Transverse colon (tissue), 4 donors: ENCODE measurements around the gene MRPS5. TPM values are rescaled to one million over a fixed set of nuclear protein-coding genes. Genes with fewer than 3 reads are reported as not detected.

Source experiments
- DNase-seq: peaks from one replicate; pipeline ENCODE4 v3.0.0-alpha.2; 2019
- H3K27ac ChIP-seq, 4 donors: fragments of 200-600 bp; sonication (generic); 2 replicates each; pipeline ENCODE4 v1.5.1; 2016 to 2018; ENCODE audit warnings: inconsistent platforms in 4 of 4
- H3K27me3 ChIP-seq: fragments of 200-600 bp; sonication (generic); 2 replicates; pipeline ENCODE4 v1.5.1; 2017; ENCODE audit warnings: inconsistent platforms
- H3K36me3 ChIP-seq, 4 donors: fragments of 200-600 bp; sonication (generic); 2 replicates each; pipeline ENCODE4 v1.5.1; 2017 to 2019; ENCODE audit warnings: inconsistent platforms in 4 of 4
- H3K4me1 ChIP-seq, 4 donors: fragments of 200-600 bp; sonication (generic); 2 replicates each; pipeline ENCODE4 v1.5.1; 2017 to 2020; ENCODE audit warnings: inconsistent platforms in 4 of 4
- H3K4me3 ChIP-seq, 4 donors: fragments of 200-600 bp; sonication (generic); 1 replicate in 1 of 4; 2 replicates in 3 of 4; pipeline versions ENCODE4 v1.5.1 to v1.6.1; 2017 to 2019; ENCODE audit warnings: inconsistent platforms in 4 of 4
- H3K9me3 ChIP-seq, 2 donors: fragments of 200-600 bp; sonication (generic); 2 replicates each; pipeline ENCODE4 v1.5.1; 2017 to 2019; ENCODE audit warnings: inconsistent platforms in 2 of 2
- EP300 ChIP-seq: sonication (generic); formaldehyde crosslinking; IDR thresholded peaks from one replicate; pipeline ENCODE4 v1.6.1; 2017; ENCODE audit warnings: antibody characterized with exemption, low read depth
- POLR2A ChIP-seq: fragments of 450-650 bp; IDR thresholded peaks from one replicate; pipeline ENCODE4 v1.6.1; 2016; ENCODE audit warnings: antibody characterized with exemption, mild to moderate bottlenecking, moderate library complexity
- POLR2AphosphoS5 ChIP-seq, 3 donors: sonication (generic); formaldehyde crosslinking; IDR thresholded peaks; one replicate each; pipeline ENCODE4 v1.6.1; 2016; ENCODE audit warnings: antibody characterized with exemption in 3 of 3
- whole genome bisulfite sequencing, 2 donors: methylation state at CpG; one replicate each; pipeline ENCODE4 v1.1.5; 2018; ENCODE audit warnings: low coverage in 1 of 2; 5-methylcytosine and 5-hydroxymethylcytosine counted together
- in situ Hi-C, 4 donors: fragments of 200-750 bp; cut with MboI; loops; one replicate each; pipeline versions ENCODE4 v1.15.0 to v1.15.1; 2017; ENCODE audit warnings: low sequenced_read_pairs in 3 of 4, low pct_ligation_motif_present in 1 of 4, low pct_unique_long_range_greater_than_20kb in 1 of 4
- intact Hi-C: fragments of 100-400 bp; cut with DNase I; formaldehyde crosslinking; loops from one replicate; pipeline ENCODE4 v1.15.1; 2023; ENCODE audit warnings: low total_unique reads
- total RNA-seq, 4 donors: library from RNA; depleted of rRNA; stranded (reverse); fragments of >200 nt; gene quantifications; one replicate each; pipeline ENCODE4 v1.1.0, GENCODE V29; 2016
- TF ChIP-seq, protein P1 (sequence below), 5 experiments: fragments of 200-600 bp in 3 of 5; fragments of 450-650 bp in 2 of 5; sonication (generic) in 3 of 5; IDR thresholded peaks; 1 replicate in 2 of 5; 2 replicates in 3 of 5; pipeline ENCODE4 v1.5.1; 2016 to 2017; ENCODE audit warnings: antibody characterized with exemption in 5 of 5, inconsistent platforms in 3 of 5, mild to moderate bottlenecking in 2 of 5, moderate library complexity in 1 of 5

Gene MRPS5
- total RNA-seq, 4 donors from 2014 or later = 61.7 to 145 (median 77.2) TPM

DNA sequence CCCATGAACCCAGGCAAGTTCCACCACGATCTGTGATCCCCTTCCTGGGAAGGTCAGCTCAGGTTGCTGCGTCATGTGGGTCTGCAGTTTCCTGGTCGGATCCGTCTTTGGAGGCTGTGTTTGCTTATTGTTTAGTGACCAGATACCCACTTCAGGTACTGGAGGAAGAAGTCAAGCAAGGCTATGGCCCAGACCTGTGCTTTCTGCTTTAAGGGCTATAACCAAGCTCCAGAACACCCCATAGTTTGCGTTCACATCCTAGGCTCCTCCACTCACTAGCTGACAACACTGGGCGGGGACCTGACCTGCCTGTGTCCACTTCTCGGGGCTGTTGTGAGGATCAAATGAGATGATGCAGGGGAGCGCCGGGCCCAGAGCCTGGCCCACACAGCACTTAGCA, 52.1 kb downstream of the MRPS5 start:
- Histone ChIP-seq H3K4me3 (no peak overlapping the region), H3K27ac (no peak overlapping the region), H3K36me3 (no peaks in the 10 kb centered on the region), H3K9me3 (no peaks in the 10 kb centered on the region), H3K27me3 (peaks cover 21% of the 10 kb centered on the region), H3K4me1 (no peaks in the 10 kb centered on the region)
- DNase-seq = no peak
- 72% methylated on average over 9 of the region's 9 CpGs; no CpG with 5 or more reads in 1 of the 2 donors for WGBS, 2 donors
- TF ChIP-seq EP300 = no peak
- TF ChIP-seq, protein P1, sequence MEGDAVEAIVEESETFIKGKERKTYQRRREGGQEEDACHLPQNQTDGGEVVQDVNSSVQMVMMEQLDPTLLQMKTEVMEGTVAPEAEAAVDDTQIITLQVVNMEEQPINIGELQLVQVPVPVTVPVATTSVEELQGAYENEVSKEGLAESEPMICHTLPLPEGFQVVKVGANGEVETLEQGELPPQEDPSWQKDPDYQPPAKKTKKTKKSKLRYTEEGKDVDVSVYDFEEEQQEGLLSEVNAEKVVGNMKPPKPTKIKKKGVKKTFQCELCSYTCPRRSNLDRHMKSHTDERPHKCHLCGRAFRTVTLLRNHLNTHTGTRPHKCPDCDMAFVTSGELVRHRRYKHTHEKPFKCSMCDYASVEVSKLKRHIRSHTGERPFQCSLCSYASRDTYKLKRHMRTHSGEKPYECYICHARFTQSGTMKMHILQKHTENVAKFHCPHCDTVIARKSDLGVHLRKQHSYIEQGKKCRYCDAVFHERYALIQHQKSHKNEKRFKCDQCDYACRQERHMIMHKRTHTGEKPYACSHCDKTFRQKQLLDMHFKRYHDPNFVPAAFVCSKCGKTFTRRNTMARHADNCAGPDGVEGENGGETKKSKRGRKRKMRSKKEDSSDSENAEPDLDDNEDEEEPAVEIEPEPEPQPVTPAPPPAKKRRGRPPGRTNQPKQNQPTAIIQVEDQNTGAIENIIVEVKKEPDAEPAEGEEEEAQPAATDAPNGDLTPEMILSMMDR (IDR thresholded peaks at IDR 0.05) = no peak
- no peak for TF ChIP-seq POLR2A
- TF ChIP-seq POLR2AphosphoS5 (IDR thresholded peaks at IDR 0.05) = no peak
- intact Hi-C loops = no loop called here
- in situ Hi-C loops = no loop called here

DNA sequence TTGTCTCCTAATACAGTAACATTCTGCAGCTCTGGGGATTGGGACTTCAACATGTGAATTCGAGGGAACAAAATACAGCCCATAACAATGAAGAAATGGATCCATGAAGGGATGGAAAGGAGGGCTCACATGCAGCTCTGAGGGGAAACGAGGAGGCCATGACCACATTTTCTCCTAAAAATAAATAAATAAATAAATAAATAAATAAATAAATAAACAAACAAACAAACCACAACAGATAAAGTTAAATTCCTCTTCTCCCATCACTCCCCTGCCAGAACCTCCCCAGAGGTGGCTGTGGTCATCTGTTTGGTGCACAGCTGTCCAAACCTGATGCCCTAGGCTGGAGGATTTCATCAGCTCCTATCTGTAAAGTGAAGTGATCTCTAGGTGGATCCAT, 53.4 kb downstream of the MRPS5 start:
- Histone ChIP-seq H3K27ac (no peak overlapping the region), H3K9me3 (no peaks in the 10 kb centered on the region), H3K4me1 (no peaks in the 10 kb centered on the region), H3K27me3 (peaks cover 10% of the 10 kb centered on the region), H3K4me3 (no peak overlapping the region), H3K36me3 (no peaks in the 10 kb centered on the region)
- WGBS, 2 donors = 63 to 70% methylated on average over 2 of the region's 2 CpGs
- no peak for DNase-seq
- TF ChIP-seq, protein P1 (IDR thresholded peaks at IDR 0.05) = no peak
- TF ChIP-seq POLR2AphosphoS5 (IDR thresholded peaks at IDR 0.05) (no peak), EP300 (no peak), POLR2A (no peak)
- intact Hi-C loops (no loop called here), in situ Hi-C loops (no loop called here)

DNA sequence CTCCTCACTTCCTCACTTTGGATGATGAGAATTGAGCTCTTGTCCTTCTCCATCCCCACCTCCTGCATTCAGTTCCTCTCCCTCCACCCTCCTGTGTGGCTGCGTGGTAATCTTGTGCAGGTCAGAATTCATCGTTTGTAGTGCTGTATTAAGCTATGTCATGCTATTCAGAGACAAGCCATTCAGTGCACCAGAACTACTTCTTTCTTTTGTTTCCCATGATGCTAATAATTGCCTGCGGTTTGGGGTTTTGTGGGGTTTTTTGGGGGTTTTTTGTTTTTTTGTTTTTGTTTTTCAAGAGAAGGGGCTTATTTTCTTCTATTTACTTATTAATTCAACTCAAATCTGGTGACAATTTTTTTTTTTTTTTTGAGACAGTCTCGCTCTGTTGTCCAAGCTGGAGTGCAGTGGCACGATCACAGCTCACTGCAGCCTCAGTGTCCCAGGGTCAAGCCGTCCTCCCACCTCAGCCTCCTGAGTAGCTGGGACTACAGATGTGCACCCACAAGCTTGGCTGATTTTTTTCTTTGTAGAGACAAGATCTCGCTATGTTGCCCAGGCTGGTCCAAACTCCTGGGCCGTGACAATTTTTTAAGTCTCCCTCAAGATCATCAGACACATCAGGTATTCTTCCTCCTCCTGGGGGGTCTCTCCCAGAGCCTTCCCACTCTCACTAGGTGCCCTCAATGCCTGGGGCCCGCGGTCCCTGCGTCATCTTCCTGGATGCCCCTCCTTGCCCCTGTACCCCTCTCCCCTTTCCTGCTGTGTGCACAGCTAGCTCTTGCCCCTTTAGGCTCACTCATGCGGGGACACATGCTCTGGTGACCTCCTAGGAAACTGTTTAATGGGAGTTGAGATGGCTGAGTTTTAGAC, 58.3 kb downstream of the MRPS5 start:
- no peak for DNase-seq
- H3K4me1 ChIP-seq = no peaks in the 10 kb centered on the region
- no peak overlapping the region for H3K4me3 ChIP-seq
- H3K36me3 ChIP-seq = no peaks in the 10 kb centered on the region
- intact Hi-C loops (no loop called here), in situ Hi-C loops (no loop called here)
- 68 to 100% methylated on average over 2 to 12 of the region's 12 CpGs for WGBS, 2 donors
- no peak overlapping the region for H3K27ac ChIP-seq
- H3K27me3 ChIP-seq = no peaks in the 10 kb centered on the region
- no peaks in the 10 kb centered on the region for H3K9me3 ChIP-seq
- TF ChIP-seq, protein P1 (IDR thresholded peaks at IDR 0.05) = no peak
- TF ChIP-seq POLR2A = no peak

DNA sequence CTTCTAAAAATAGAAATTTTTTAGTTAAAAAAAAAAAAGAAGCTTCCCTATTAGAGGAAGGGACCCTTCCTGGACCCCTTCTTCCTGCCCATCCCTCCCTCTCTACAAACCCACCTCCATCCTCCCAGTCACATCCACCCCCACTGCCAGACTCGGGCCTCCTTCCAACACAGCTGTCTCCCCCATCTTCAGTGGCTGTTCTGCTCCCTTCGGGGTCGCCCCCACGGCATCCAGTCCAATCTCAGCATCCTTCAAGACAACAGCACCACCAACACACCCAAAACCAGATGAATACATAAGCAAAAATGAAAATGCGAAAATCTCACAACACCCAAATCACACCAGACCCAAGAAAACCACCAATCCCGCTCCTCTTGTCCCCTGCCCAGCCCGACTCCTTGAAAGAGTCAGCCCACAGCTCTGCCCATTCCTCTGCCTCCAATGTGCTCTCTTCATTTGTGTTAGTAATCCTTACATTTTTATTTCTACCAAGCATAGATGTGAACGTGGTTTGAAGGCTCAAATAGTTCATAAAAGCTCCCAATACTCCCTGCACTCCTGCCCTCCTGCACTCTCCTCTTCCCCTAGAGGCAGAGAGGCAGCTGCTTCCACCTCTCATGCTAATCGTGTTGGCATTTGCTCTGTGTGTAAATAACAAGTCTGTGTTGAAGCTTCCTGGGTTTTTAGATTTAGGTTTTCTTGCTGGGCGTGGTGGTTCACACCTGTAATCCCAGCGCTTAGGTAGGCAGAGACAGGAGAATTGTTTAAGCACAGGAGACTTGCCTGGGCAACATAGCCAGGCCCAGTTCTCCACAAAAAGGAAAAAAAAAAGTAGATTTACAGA, 59.1 kb downstream of the MRPS5 start:
- DNase-seq = no peak
- intact Hi-C loops (no loop called here), in situ Hi-C loops (no loop called here)
- Histone ChIP-seq H3K27ac (no peak overlapping the region), H3K9me3 (no peaks in the 10 kb centered on the region), H3K4me3 (no peak overlapping the region), H3K4me1 (no peaks in the 10 kb centered on the region), H3K27me3 (no peaks in the 10 kb centered on the region), H3K36me3 (no peaks in the 10 kb centered on the region)
- TF ChIP-seq, protein P1 (IDR thresholded peaks at IDR 0.05) = no peak
- TF ChIP-seq POLR2A (no peak), EP300 (no peak), POLR2AphosphoS5 (IDR thresholded peaks at IDR 0.05) (no peak)
- 61 to 75% methylated on average over 7 to 11 of the region's 11 CpGs for WGBS, 2 donors
